ENCODE data around the gene TNFRSF14.

GRCh38 chr1:2523191-2523890, 32.8 kb upstream of the TNFRSF14 start:
- no peak for TF ChIP-seq CTCF (IDR thresholded peaks at IDR 0.05)
- TF ChIP-seq POLR2A (IDR thresholded peaks at IDR 0.05): no peak

Measured in body of pancreas (tissue), 4 donors.